Placental epithelial cell (primary cell): ENCODE results near the gene FADS6. TPM values are rescaled to one million over a fixed set of nuclear protein-coding genes. Genes with fewer than 3 reads are reported as not detected.

Experiments used
- total RNA-seq: library from RNA; depleted of rRNA; stranded (reverse); fragments of >200 nt; gene quantifications from 2 replicates; pipeline ENCODE4 v1.2.3, GENCODE V29; 2012

The FADS6 gene
- total RNA-seq: not detected in 2 replicates

DNA sequence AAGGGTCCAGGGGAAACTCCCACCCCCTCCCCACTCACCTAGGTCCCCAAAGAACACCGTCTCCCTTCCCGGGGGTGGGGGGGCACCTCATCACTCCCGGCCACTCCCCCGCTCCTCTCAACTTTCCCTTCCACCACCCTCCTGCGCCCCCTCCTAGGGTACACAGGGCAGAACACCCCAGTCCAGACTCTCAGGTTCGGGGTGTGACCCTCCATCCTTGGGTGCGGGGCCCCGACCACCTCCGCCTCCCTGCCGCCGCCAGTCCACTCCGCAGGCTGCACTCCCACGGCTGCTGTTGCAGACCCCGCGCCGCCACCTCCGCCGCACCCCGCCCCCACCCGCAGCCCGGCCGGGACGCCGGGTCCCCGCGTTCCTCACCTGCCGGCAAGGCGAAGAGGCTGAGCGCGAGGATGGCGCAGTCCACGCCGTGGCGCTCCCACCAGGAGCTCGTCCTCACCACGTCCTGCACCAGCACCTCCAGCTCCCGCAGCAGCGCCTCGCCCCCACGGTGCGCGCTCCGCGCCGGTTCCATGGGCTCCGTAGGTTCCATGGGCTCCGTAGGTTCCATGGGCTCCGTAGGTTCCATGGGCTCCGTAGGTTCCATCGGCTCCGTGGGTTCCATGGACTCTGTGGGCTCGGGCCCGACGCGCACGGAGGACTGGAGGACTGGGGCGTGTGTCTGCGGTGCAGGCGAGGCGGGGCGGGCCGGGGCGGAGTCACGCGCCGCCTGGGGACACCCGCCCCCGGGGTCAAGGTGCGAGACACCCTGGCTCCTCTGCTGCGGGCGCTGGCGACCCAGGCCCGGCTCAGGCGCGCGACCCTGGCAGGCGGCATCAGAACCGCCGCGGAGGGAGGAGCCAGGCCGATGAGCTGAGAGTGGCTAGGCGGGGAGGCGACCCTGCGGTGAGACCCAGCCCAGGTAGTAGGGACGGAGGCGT, at the start of gene FADS6:
Gene FADS6, minus strand, starts transcription at position 660 of the 938 bp plus-strand sequence. Its CDS starts 38 bp downstream, at position 622.

DNA sequence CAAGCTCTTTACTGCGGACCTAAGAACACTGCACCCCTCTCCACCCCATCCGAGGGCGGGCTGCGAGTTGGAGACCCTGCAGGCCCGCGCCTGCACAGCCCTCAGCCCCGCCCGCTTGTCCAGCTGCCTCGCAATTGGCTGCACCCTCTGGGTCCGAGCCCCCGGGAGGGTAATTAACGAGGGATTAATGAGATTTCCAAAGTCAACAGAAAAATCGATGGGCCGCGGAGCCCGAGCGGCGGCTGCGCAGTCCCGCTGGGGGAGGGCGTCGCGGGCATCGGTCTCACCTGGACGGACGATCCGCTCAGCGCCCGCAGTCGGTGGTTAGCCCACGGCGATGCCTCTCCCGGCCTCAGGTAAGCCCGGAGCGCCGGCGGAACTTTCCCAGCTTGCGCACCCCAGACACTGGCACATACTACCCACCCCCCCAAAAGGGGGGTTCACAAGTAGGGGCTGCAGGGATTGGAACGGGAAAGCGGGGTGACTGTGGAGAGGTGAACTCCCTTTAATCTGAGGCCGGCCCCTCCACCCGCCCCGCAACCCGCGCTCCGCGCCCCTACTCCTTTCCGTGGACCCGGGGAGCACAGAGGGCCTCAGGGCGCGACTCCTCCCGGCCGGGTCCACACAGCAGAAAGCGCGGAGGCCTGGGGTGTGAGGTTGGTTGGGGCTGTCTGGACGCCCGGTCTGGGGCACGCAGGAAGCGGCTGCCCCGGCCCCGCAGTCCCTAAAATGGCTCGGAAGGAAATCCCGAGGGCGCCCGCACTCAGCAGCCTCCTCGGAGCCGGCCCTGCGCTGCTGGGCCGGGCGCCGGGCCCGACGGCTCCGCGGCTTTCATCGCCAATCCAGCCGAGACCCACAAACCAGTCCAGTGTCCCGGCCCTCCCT, 42.4 kb upstream of the FADS6 start, which contains the start of gene OTOP3:
Gene OTOP3, plus strand, starts transcription at position 314 of the 885 bp plus-strand sequence. Its CDS starts 24 bp downstream, at position 338.

GRCh38 chr17:74924250-74924948, 31.0 kb upstream of the FADS6 start, which contains the start of gene OTOP2:
TSS of gene OTOP2 (plus strand) at chr17:74924273. CDS start at chr17:74924633, 360 bp downstream.

DNA sequence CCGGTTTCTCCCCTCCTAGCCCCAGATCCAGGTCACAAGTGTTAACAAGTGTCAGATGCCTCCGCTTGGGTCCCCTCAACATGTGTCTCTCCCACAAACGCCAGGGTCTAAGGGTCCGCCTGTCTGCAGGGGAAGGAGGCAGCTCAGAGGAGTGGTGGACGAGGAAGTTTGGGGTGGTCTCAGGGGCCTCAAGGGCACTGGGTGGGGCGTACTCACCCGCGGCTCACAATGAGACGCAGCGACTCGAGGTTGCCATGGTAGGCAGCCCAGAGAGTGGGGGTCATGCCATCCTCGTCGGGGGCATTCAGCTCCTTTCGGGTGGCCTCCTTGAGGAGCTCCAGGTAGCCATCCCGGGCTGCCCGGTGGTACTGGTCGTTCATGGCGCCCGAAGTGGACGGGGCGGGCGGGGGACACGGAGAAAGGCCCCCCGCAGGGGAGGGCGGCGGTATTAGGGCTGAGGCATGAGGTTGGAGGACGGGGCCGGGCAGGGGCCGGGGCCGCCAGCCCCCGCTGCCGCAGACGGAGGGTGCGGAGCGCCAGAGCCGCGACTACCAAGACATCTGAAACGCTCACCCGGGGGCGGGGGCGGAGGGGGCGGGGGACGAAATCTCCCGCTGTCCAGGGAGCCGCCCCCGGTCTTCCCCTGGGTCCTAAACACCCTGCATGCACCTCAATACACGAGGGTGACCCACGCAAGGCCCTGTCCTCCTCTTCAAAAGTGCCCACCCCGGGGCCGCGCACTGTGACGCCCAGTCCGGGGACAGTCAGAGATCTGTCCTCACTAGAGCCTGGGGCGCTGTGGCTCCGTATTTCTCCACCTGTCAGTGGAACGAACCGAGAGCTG, 29.5 kb upstream of the FADS6 start, which contains the start of gene USH1G:
Gene USH1G, minus strand, starts transcription at position 562 of the 844 bp plus-strand sequence. Its CDS starts 182 bp downstream, at position 380.

GRCh38 chr17:74872313-74873036, 21.0 kb downstream of the FADS6 start, which contains the start of gene FDXR:
TSS of gene FDXR (minus strand) at chr17:74872994. CDS start at chr17:74872944, 50 bp downstream.

DNA sequence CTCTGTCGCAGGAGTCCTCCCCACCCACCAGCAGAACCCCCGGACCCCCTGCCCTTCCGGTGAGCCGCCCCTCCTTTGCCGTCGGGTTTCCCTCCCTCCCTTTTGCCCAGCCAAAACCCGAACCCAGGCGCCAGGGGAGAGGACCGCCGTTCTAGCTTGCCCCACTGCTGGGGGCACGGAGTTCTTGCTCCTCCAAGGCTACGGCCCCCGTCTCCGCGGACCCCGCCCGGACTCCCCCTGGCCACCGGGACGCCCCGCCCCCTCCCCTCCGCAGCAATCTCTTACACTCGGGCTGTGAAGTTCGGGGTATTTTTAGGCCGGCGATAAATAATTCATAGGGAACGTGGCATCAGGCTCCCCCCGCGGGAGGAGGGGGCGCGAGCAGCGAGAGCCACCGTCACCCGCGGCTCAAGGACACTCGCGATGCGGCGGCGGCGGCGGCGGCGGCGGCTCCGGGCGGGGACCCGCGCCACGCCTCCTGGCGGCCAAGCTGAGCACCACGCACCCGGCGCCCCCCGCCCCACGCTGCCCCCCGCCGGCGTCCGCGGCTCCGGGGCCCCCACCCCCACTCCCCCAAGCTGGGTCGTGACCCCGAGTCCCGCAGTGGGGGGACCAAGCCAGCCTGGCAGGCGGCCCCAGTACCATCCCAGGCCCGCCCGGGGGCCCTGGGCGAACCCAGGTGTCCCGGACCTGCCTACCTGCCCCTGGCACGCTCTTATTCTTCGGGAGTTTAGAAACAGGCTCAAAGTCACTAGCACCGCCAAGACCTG, 33.8 kb downstream of the FADS6 start, which contains the start of gene GRIN2C:
Gene GRIN2C, minus strand, starts transcription at position 427 of the 770 bp plus-strand sequence. CDS start 4,793 bp downstream, outside the sequence.

Other genes with a start within 250 kb of the FADS6 start
- not detected in 2 replicates for gene CD300LF, start 180.7 kb downstream of the FADS6 start, total RNA-seq
- under 0.01 TPM in 1 of 2 replicates, not detected in the other for gene RAB37, start 156.4 kb downstream of the FADS6 start, total RNA-seq
- gene NHERF1, start 145.0 kb downstream of the FADS6 start, total RNA-seq: 22.0 and 24.5 TPM in 2 replicates
- 34.2 and 45.9 TPM in 2 replicates for gene NAT9, start 117.3 kb downstream of the FADS6 start, total RNA-seq
- under 0.01 and 0.11 TPM in 2 replicates for gene GRIN2C, start 33.7 kb downstream of the FADS6 start, total RNA-seq
- gene FDXR, start 20.6 kb downstream of the FADS6 start, total RNA-seq: 12.6 and 37.1 TPM in 2 replicates
- gene USH1G, start 29.6 kb upstream of the FADS6 start, total RNA-seq: under 0.01 and 0.22 TPM in 2 replicates
- not detected in 2 replicates for gene OTOP2, start 30.6 kb upstream of the FADS6 start, total RNA-seq
- gene OTOP3, start 42.3 kb upstream of the FADS6 start, total RNA-seq: not detected in 2 replicates
- gene HID1, start 79.1 kb upstream of the FADS6 start, total RNA-seq: 1.2 and 2.1 TPM in 2 replicates
- 34.9 and 47.9 TPM in 2 replicates for gene CDR2L, start 94.0 kb upstream of the FADS6 start, total RNA-seq
- 19.2 and 42.8 TPM in 2 replicates for gene MRPL58, start 119.0 kb upstream of the FADS6 start, total RNA-seq
- gene ATP5PD, start 153.3 kb upstream of the FADS6 start, total RNA-seq: 228 and 229 TPM in 2 replicates
- gene KCTD2, start 153.6 kb upstream of the FADS6 start, total RNA-seq: 17.0 and 21.6 TPM in 2 replicates
- gene SLC16A5, start 194.3 kb upstream of the FADS6 start, total RNA-seq: 32.4 and 34.9 TPM in 2 replicates
- gene ARMC7, start 216.3 kb upstream of the FADS6 start, total RNA-seq: 2.6 and 3.5 TPM in 2 replicates
- 68.2 and 75.0 TPM in 2 replicates for gene NT5C, start 238.1 kb upstream of the FADS6 start, total RNA-seq